ENCODE data around the gene TRPC1. TPM values are rescaled to one million over a fixed set of nuclear protein-coding genes. Genes with fewer than 3 reads are reported as not detected.
A peak's percentile ranks its signal among the peaks of the same experiment; 100 is the strongest.
"Not testable (repeated sequence)": the region's sequence is repeated elsewhere in the genome, so short reads cannot be mapped to it uniquely, and the experiment has no call there.

TRPC1 gene
- total RNA-seq, 1 experiment from 2014 or later: 18.0 TPM

- not testable (repeated sequence) for DNase-seq (ENCODE audit: low spot score)
These were observed 28.8 kb downstream of the TRPC1 start for GRCh38 chr3:142752605-142753004.

- DNase-seq (ENCODE audit: low spot score): no peak
These were observed 30.7 kb downstream of the TRPC1 start for GRCh38 chr3:142754494-142754893.

GRCh38 chr3:142768338-142768737 lies 44.5 kb downstream of the TRPC1 start:
- no peak for DNase-seq (ENCODE audit: low spot score)

- DNase-seq (ENCODE audit: low spot score): no peak
These were observed 54.1 kb downstream of the TRPC1 start for GRCh38 chr3:142777927-142778326.

- no peak for DNase-seq (ENCODE audit: low spot score)
These were observed 54.7 kb downstream of the TRPC1 start for GRCh38 chr3:142778541-142778940.

- no peak for DNase-seq (ENCODE audit: low spot score)
These were observed 55.8 kb downstream of the TRPC1 start for GRCh38 chr3:142779591-142779990.

- DNase-seq (ENCODE audit: low spot score): no peak
These were observed 58.8 kb downstream of the TRPC1 start for GRCh38 chr3:142782616-142783015.

- DNase-seq (ENCODE audit: low spot score): no peak
These were observed 60.4 kb downstream of the TRPC1 start for GRCh38 chr3:142784228-142784627.

- no peak for DNase-seq (ENCODE audit: low spot score)
These were observed 62.2 kb downstream of the TRPC1 start for GRCh38 chr3:142785996-142786395.

GRCh38 chr3:142787719-142788118 lies 63.9 kb downstream of the TRPC1 start:
- no peak for DNase-seq (ENCODE audit: low spot score)

GRCh38 chr3:142794508-142794907 lies 70.7 kb downstream of the TRPC1 start:
- no peak for DNase-seq (ENCODE audit: low spot score)

GRCh38 chr3:142795332-142795731 lies 71.5 kb downstream of the TRPC1 start:
- no peak for DNase-seq (ENCODE audit: low spot score)

GRCh38 chr3:142796823-142797222 lies 73.0 kb downstream of the TRPC1 start:
- DNase-seq (ENCODE audit: low spot score): no peak

- DNase-seq (ENCODE audit: low spot score): no peak
These were observed 77.9 kb downstream of the TRPC1 start for GRCh38 chr3:142801746-142802145.

GRCh38 chr3:142802891-142803290 lies 79.1 kb downstream of the TRPC1 start:
- DNase-seq (ENCODE audit: low spot score): no peak

GRCh38 chr3:142808103-142808917 lies 84.5 kb downstream of the TRPC1 start:
- peak; percentile 67 for DNase-seq (ENCODE audit: low spot score)

GRCh38 chr3:142809259-142809658 lies 85.4 kb downstream of the TRPC1 start:
- DNase-seq (ENCODE audit: low spot score): no peak

GRCh38 chr3:142815803-142816202 lies 92.0 kb downstream of the TRPC1 start:
- DNase-seq (ENCODE audit: low spot score): no peak

GRCh38 chr3:142817356-142817755 lies 93.5 kb downstream of the TRPC1 start:
- no peak for DNase-seq (ENCODE audit: low spot score)

- no peak for DNase-seq (ENCODE audit: low spot score)
These were observed 94.1 kb downstream of the TRPC1 start for GRCh38 chr3:142817897-142818296.

GRCh38 chr3:142818651-142819050 lies 94.8 kb downstream of the TRPC1 start:
- no peak for DNase-seq (ENCODE audit: low spot score)

GRCh38 chr3:142819179-142819578 lies 95.3 kb downstream of the TRPC1 start:
- no peak for DNase-seq (ENCODE audit: low spot score)

GRCh38 chr3:142828703-142829305 lies 105.0 kb downstream of the TRPC1 start:
- DNase-seq (ENCODE audit: low spot score): peak; percentile 86
